ENCODE measurements around the gene OR10J4. TPM values are rescaled to one million over a fixed set of nuclear protein-coding genes. Genes with fewer than 3 reads are reported as not detected.

The OR10J4 gene
- total and polyA plus RNA-seq, 8 donors = not detected

DNA sequence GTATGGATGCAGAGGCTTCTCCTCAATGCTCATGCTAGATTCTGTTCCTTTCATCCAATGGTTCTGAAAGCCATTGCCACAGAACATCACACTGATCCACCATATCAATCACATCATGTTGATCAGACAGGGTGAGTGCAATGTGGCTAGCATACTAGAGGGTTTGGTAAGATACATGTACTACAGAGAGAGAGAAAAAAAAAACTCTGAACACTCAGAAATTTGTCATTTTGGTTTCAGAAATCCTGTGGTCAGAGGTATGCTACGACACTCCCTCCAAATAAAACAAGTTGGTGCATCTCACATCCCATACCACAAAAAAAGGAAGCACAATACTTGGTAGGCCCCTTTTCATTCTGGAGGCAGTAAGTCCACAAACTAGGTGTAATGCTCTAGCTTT lies 42.9 kb downstream of the OR10J4 start:
- ATAC-seq = no peak
- TF ChIP-seq, protein P1, sequence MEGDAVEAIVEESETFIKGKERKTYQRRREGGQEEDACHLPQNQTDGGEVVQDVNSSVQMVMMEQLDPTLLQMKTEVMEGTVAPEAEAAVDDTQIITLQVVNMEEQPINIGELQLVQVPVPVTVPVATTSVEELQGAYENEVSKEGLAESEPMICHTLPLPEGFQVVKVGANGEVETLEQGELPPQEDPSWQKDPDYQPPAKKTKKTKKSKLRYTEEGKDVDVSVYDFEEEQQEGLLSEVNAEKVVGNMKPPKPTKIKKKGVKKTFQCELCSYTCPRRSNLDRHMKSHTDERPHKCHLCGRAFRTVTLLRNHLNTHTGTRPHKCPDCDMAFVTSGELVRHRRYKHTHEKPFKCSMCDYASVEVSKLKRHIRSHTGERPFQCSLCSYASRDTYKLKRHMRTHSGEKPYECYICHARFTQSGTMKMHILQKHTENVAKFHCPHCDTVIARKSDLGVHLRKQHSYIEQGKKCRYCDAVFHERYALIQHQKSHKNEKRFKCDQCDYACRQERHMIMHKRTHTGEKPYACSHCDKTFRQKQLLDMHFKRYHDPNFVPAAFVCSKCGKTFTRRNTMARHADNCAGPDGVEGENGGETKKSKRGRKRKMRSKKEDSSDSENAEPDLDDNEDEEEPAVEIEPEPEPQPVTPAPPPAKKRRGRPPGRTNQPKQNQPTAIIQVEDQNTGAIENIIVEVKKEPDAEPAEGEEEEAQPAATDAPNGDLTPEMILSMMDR (IDR thresholded peaks at IDR 0.05) = no peak
- H3K27ac ChIP-seq = no peak overlapping the region
- 66 to 70% methylated on average over 1 of the region's 1 CpG for WGBS, 2 donors
- DNase-seq = no peak
- H3K4me1 ChIP-seq = no peaks in the 10 kb centered on the region
- H3K27me3 ChIP-seq = no peaks in the 10 kb centered on the region
- no peaks in the 10 kb centered on the region for H3K9me3 ChIP-seq
- FAIRE-seq = no peak
- intact Hi-C loops (cut with DNase I) = no loop called here
- H3K4me3 ChIP-seq = no peak overlapping the region
- H3K36me3 ChIP-seq = no peaks in the 10 kb centered on the region

Other genes with a start within 250 kb of the OR10J4 start
- gene ACKR1, start 227.3 kb upstream of the OR10J4 start, total RNA-seq = 10 to 100 TPM in 2 of 6 donors, 1 to 10 TPM in 4; 4.1 to 13.5 (median 7.2) TPM
- gene ACKR1, start 227.3 kb upstream of the OR10J4 start, polyA plus RNA-seq = 10 to 100 TPM; 22.7 to 27.0 TPM
- gene FCER1A, start 129.9 kb upstream of the OR10J4 start, total RNA-seq = 1 to 10 TPM in 3 of 6 donors, not detected in 3; 1.0 to 2.1 (median 1.2) TPM
- gene FCER1A, start 129.9 kb upstream of the OR10J4 start, polyA plus RNA-seq = under 1 TPM in 1 of 2 donors, not detected in 1; 0.66 TPM
- gene OR10J1, start 7.5 kb downstream of the OR10J4 start, total RNA-seq = not detected
- gene OR10J1, start 7.5 kb downstream of the OR10J4 start, polyA plus RNA-seq = not detected
- gene OR10J5, start 103.8 kb downstream of the OR10J4 start, total RNA-seq = not detected
- gene OR10J5, start 103.8 kb downstream of the OR10J4 start, polyA plus RNA-seq = not detected
- gene APCS, start 155.6 kb downstream of the OR10J4 start, total RNA-seq = 10 to 100 TPM in 3 of 6 donors, 1 to 10 TPM in 3; 1.9 to 28.5 (median 9.7) TPM
- gene APCS, start 155.6 kb downstream of the OR10J4 start, polyA plus RNA-seq = 10 to 100 TPM in 1 of 2 donors, 1 to 10 TPM in 1; 4.0 to 10.5 TPM